Ecto neural progenitor cell (in vitro differentiated cells): ENCODE results near the gene KCNMA1.
"Not testable (repeated sequence)": the region's sequence is repeated elsewhere in the genome, so short reads cannot be mapped to it uniquely, and the experiment has no call there.

Experiments used
- DNase-seq: peaks from one replicate; pipeline ENCODE4 v3.0.0-alpha.2; 2018; ENCODE audit warnings: low spot score

KCNMA1 gene

GRCh38 chr10:77664008-77664407 is 26.4 kb upstream of the KCNMA1 start:
- DNase-seq = peak; percentile 1

- DNase-seq = peak; percentile 19
Observed at GRCh38 chr10:77661674-77662073, 24.1 kb upstream of the KCNMA1 start.

- peak; percentile 32 for DNase-seq
Observed at GRCh38 chr10:77661100-77661499, 23.5 kb upstream of the KCNMA1 start.

- DNase-seq = not testable (repeated sequence)
Observed at GRCh38 chr10:77659046-77659670, 21.6 kb upstream of the KCNMA1 start.

- no peak for DNase-seq
Observed at GRCh38 chr10:77653210-77653609, 15.6 kb upstream of the KCNMA1 start.

- no peak for DNase-seq
Observed at GRCh38 chr10:77649333-77650331, 12.0 kb upstream of the KCNMA1 start.

GRCh38 chr10:77648472-77648871 is 10.9 kb upstream of the KCNMA1 start:
- DNase-seq = no peak

- DNase-seq = no peak
Observed at GRCh38 chr10:77647543-77648293, 10.1 kb upstream of the KCNMA1 start.

GRCh38 chr10:77644557-77645243 is 7.1 kb upstream of the KCNMA1 start:
- no peak for DNase-seq

GRCh38 chr10:77643795-77644468 is 6.3 kb upstream of the KCNMA1 start:
- peak; percentile 60 for DNase-seq

GRCh38 chr10:77641788-77642397 is 4.3 kb upstream of the KCNMA1 start:
- DNase-seq = peak; percentile 63

- no peak for DNase-seq
Observed at GRCh38 chr10:77641344-77641743, 3.7 kb upstream of the KCNMA1 start.

GRCh38 chr10:77640167-77640566 is 2.6 kb upstream of the KCNMA1 start:
- no peak for DNase-seq

GRCh38 chr10:77639756-77640155 is 2.1 kb upstream of the KCNMA1 start:
- DNase-seq = no peak

- peak; percentile 80 for DNase-seq
Observed at GRCh38 chr10:77638321-77639101, 903 bp upstream of the KCNMA1 start.

GRCh38 chr10:77636967-77637531 is 559 bp downstream of the KCNMA1 start:
- DNase-seq = peak; percentile 60

GRCh38 chr10:77636282-77636966 is 1.2 kb downstream of the KCNMA1 start:
- DNase-seq = peak; percentile 62

- no peak for DNase-seq
Observed at GRCh38 chr10:77635402-77636227, 2.0 kb downstream of the KCNMA1 start.
